SU-DHL-6 (cell line): ENCODE results near the gene MTNR1B.

ENCODE experiments used
- EZH2phosphoT487 ChIP-seq: fragments of 200-600 bp; sonication (generic), shearing (Covaris generic); conservative IDR thresholded peaks from 2 replicates; pipeline ENCODE4 v1.6.1; 2018; ENCODE audit warnings: mild to moderate bottlenecking, antibody characterized with exemption, low read length, moderate library complexity, mixed read lengths
- TF ChIP-seq, protein P1 (sequence below): fragments of 200-600 bp; sonication (generic); IDR thresholded peaks from one replicate; pipeline ENCODE4 v1.5.1; 2017; ENCODE audit warnings: antibody characterized with exemption, mild to moderate bottlenecking, low read length, moderate library complexity; ENCODE audit not compliant: insufficient read depth, poor library complexity, severe bottlenecking

- TF ChIP-seq, protein P1, sequence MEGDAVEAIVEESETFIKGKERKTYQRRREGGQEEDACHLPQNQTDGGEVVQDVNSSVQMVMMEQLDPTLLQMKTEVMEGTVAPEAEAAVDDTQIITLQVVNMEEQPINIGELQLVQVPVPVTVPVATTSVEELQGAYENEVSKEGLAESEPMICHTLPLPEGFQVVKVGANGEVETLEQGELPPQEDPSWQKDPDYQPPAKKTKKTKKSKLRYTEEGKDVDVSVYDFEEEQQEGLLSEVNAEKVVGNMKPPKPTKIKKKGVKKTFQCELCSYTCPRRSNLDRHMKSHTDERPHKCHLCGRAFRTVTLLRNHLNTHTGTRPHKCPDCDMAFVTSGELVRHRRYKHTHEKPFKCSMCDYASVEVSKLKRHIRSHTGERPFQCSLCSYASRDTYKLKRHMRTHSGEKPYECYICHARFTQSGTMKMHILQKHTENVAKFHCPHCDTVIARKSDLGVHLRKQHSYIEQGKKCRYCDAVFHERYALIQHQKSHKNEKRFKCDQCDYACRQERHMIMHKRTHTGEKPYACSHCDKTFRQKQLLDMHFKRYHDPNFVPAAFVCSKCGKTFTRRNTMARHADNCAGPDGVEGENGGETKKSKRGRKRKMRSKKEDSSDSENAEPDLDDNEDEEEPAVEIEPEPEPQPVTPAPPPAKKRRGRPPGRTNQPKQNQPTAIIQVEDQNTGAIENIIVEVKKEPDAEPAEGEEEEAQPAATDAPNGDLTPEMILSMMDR = no peak
- no peak for TF ChIP-seq EZH2phosphoT487
Observed at GRCh38 chr11:93020248-93021046, 51.0 kb downstream of the MTNR1B start.
